GM18499 (cell line): ENCODE data around the gene RPL29.

Source experiments
- ATAC-seq: cut with Tn5 transposase; IDR thresholded peaks from one replicate; pipeline ENCODE4 v1.9.1; 2021; ENCODE audit warnings: moderate number of reproducible peaks; ENCODE audit not compliant: insufficient read depth, unreplicated experiment

The RPL29 gene

GRCh38 chr3:52028572-52028971 is 32.9 kb upstream of the RPL29 start:
- no peak for ATAC-seq

- ATAC-seq, result no peak
These were observed 30.3 kb upstream of the RPL29 start for GRCh38 chr3:52026041-52026440.

- ATAC-seq, result no peak
These were observed 29.8 kb upstream of the RPL29 start for GRCh38 chr3:52025453-52025852.

- no peak for ATAC-seq
These were observed 29.2 kb upstream of the RPL29 start for GRCh38 chr3:52024765-52025452.

- no peak for ATAC-seq
These were observed 28.4 kb upstream of the RPL29 start for GRCh38 chr3:52023860-52024764.

GRCh38 chr3:52023101-52023770 is 27.5 kb upstream of the RPL29 start:
- no peak for ATAC-seq

- ATAC-seq, result no peak
These were observed 26.8 kb upstream of the RPL29 start for GRCh38 chr3:52022323-52023100.

- no peak for ATAC-seq
These were observed 26.0 kb upstream of the RPL29 start for GRCh38 chr3:52021489-52022268.

- no peak for ATAC-seq
These were observed 25.1 kb upstream of the RPL29 start for GRCh38 chr3:52020796-52021195.

- ATAC-seq, result no peak
These were observed 23.8 kb upstream of the RPL29 start for GRCh38 chr3:52019352-52020080.

- ATAC-seq, result no peak
These were observed 22.8 kb upstream of the RPL29 start for GRCh38 chr3:52018319-52019000.

- no peak for ATAC-seq
These were observed 21.9 kb upstream of the RPL29 start for GRCh38 chr3:52017586-52017985.

GRCh38 chr3:52015438-52016228 is 19.9 kb upstream of the RPL29 start:
- ATAC-seq, result no peak

GRCh38 chr3:52014613-52015012 is 18.9 kb upstream of the RPL29 start:
- no peak for ATAC-seq

- no peak for ATAC-seq
These were observed 18.3 kb upstream of the RPL29 start for GRCh38 chr3:52013802-52014598.

GRCh38 chr3:52012699-52013098 is 17.0 kb upstream of the RPL29 start:
- no peak for ATAC-seq

GRCh38 chr3:52010431-52010830 is 14.7 kb upstream of the RPL29 start:
- ATAC-seq, result no peak
